Tibial artery (tissue), 4 donors: Measurements from ENCODE around the gene GALR3.
A peak's percentile ranks its signal among the peaks of the same experiment; 100 is the strongest.

Experiments used
- DNase-seq, 2 donors: peaks; one replicate each; pipeline ENCODE4 v3.0.0-alpha.2; 2019
- H3K27ac ChIP-seq, 2 donors: fragments of 200-600 bp; sonication (generic) in 1 of 2; 1 replicate in 1 of 2; 2 replicates in 1 of 2; pipeline ENCODE4 v1.5.1; 2018 to 2019; ENCODE audit warnings: mild to moderate bottlenecking in 1 of 2
- H3K27me3 ChIP-seq, 2 donors: fragments of 200-600 bp; sonication (generic) in 1 of 2; one replicate each; pipeline versions ENCODE4 v1.5.1 to v1.6.0; 2016 to 2019
- H3K36me3 ChIP-seq, 3 donors: fragments of 200-600 bp; sonication (generic) in 2 of 3; one replicate each; pipeline ENCODE4 v1.5.1; 2016 to 2019; ENCODE audit warnings: mild to moderate bottlenecking in 2 of 3
- H3K4me1 ChIP-seq, 4 donors: fragments of 200-600 bp; sonication (generic) in 2 of 4; 1 replicate in 3 of 4; 2 replicates in 1 of 4; pipeline ENCODE4 v1.5.1; 2016 to 2019
- H3K4me3 ChIP-seq, 2 donors: fragments of 200-600 bp; sonication (generic) in 1 of 2; 1 replicate in 1 of 2; 2 replicates in 1 of 2; pipeline ENCODE4 v1.5.1; 2018 to 2019; ENCODE audit warnings: mild to moderate bottlenecking in 2 of 2
- H3K9me3 ChIP-seq, 3 donors: fragments of 200-600 bp; sonication (generic) in 1 of 3; one replicate each; pipeline ENCODE4 v1.5.1; 2016 to 2019
- CTCF ChIP-seq, 2 experiments: fragments of 200-600 bp in 1 of 2; fragments of 450-650 bp in 1 of 2; IDR thresholded peaks; one replicate each; pipeline ENCODE4 v1.5.1; 2017 to 2019; ENCODE audit warnings: antibody characterized with exemption in 2 of 2, mild to moderate bottlenecking in 1 of 2, moderate library complexity in 1 of 2
- intact Hi-C: fragments of 100-400 bp; cut with DNase I; formaldehyde crosslinking; loops from one replicate; pipeline ENCODE4 v1.15.0; 2023; ENCODE audit warnings: low total_unique reads

The GALR3 gene

GRCh38 chr22:37811867-37812266, 11.3 kb upstream of the GALR3 start:
- no peak overlapping the region for H3K27ac ChIP-seq
- peaks cover 0 to 25% (median 16%) of the 10 kb centered on the region in 4 donors for H3K4me1 ChIP-seq
- H3K9me3 ChIP-seq: no peaks in the 10 kb centered on the region
- intact Hi-C loops: no loop called here
- no peak overlapping the region for H3K4me3 ChIP-seq
- no peak for TF ChIP-seq CTCF (IDR thresholded peaks at IDR 0.05)
- no peaks in the 10 kb centered on the region for H3K27me3 ChIP-seq
- no peak for DNase-seq
- H3K36me3 ChIP-seq: peaks cover 0 to 35% (median 0%) of the 10 kb centered on the region in 3 donors

- DNase-seq: no peak
- Histone ChIP-seq H3K4me1 (peaks cover 0 to 19% (median 15%) of the 10 kb centered on the region in 4 donors), H3K36me3 (peaks cover 0 to 35% (median 0%) of the 10 kb centered on the region in 3 donors), H3K9me3 (no peaks in the 10 kb centered on the region), H3K27ac (no peak overlapping the region), H3K27me3 (no peaks in the 10 kb centered on the region), H3K4me3 (no peak overlapping the region)
- TF ChIP-seq CTCF (IDR thresholded peaks at IDR 0.05): no peak
- intact Hi-C loops: no loop called here
Observed at GRCh38 chr22:37812869-37813678, 10.1 kb upstream of the GALR3 start.

- no peak for DNase-seq
- Histone ChIP-seq H3K9me3 (no peaks in the 10 kb centered on the region), H3K36me3 (peaks cover 0 to 35% (median 0%) of the 10 kb centered on the region in 3 donors), H3K27me3 (peaks cover 0 to 13% of the 10 kb centered on the region in 2 donors), H3K4me3 (no peak overlapping the region), H3K4me1 (peaks cover 0 to 19% (median 16%) of the 10 kb centered on the region in 4 donors), H3K27ac (no peak overlapping the region)
- intact Hi-C loops: loop anchor here (5.0 kb wide), 2 partner anchors 117 to 152 kb away; no protein-coding TSS in a partner anchor
- no peak for TF ChIP-seq CTCF (IDR thresholded peaks at IDR 0.05)
Observed at GRCh38 chr22:37815593-37815992, 7.6 kb upstream of the GALR3 start.

DNA sequence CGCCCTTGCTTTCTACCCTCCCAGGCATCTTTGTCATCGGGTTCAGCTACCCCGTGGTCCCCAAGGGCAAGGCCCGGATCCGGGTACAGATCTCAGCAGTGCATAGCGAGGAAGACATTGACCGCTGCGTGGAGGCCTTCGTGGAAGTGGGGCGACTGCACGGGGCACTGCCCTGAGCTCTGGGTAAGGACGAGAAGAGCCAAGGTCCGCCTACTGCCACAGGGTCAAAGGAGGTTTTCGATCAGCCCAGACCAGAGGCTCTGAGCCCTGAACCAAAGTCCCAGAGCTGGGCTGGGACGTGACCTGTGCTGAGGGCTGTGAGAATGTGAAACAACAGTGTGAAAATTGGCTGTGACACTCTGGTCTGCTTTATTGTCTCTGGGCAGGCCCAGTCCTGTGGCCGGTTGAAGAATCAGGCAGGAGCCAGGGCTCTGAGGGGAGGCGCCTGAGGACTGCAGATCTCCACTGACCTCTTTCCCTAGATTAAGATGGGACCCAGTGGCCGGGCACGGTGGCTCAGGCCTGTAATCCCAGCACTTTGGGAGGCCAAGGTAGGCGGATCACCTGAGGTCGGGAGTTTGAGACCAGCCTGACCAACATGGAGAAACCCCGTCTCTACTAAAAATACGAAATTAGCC, 6.5 kb upstream of the GALR3 start:
- H3K4me3 ChIP-seq: no peak overlapping the region
- no peak for DNase-seq
- no peak for TF ChIP-seq CTCF (IDR thresholded peaks at IDR 0.05)
- peaks cover 0 to 35% (median 0%) of the 10 kb centered on the region in 3 donors for H3K36me3 ChIP-seq
- peaks cover 0 to 19% (median 16%) of the 10 kb centered on the region in 4 donors for H3K4me1 ChIP-seq
- intact Hi-C loops: loop anchor here (2.0 to 5.0 kb wide), 3 partner anchors 48 to 151 kb away; no protein-coding TSS in a partner anchor
- peaks cover 0 to 18% of the 10 kb centered on the region in 2 donors for H3K27me3 ChIP-seq
- no peaks in the 10 kb centered on the region for H3K9me3 ChIP-seq
- no peak overlapping the region for H3K27ac ChIP-seq

DNA sequence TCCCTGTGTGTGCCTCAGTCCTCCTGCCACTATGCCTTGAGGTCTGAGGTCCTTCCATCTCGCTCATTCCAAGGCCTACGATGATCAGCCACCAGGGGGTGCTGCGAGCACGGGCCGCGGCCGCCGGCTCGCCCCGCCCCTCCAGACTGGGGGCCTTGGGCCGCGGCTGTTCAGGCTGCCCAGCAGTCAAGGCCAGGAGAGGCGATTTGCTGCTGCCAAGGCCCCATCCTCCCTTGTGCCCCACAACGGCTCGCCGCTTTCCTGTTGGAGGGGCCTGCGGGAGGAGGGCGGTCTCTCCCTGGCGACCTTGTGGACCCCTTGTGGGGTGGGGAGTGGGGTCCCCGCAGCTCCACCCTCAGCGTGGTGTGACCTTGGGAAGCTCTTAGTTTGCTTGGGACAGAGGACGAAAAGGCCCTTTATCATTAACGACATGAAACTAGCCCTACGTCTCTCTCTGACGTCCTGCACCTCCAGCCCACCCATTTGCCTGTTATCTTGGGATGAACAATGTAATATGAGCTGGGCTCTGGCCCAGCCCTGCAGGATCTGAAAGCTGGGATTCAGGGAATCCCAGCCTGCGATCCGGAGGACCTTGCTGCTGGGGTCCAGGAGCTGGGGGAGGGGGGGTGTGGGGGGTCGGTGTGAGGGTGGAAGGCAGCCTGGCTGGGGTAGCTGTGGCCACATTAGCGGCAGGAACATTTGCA, 5.3 kb upstream of the GALR3 start:
- Histone ChIP-seq H3K9me3 (no peaks in the 10 kb centered on the region), H3K36me3 (peaks cover 0 to 35% (median 0%) of the 10 kb centered on the region in 3 donors), H3K4me3 (peak overlapping the region; percentile 40 to 51), H3K4me1 (peaks cover 0 to 19% (median 16%) of the 10 kb centered on the region in 4 donors), H3K27ac (peak overlapping the region in 1 of 2 donors; percentile 31), H3K27me3 (peaks cover 0 to 25% of the 10 kb centered on the region in 2 donors)
- TF ChIP-seq CTCF (IDR thresholded peaks at IDR 0.05): peak; percentile 96 to 97
- intact Hi-C loops: loop anchor here (2.0 to 5.0 kb wide), 3 partner anchors 47 to 149 kb away; no protein-coding TSS in a partner anchor
- peak; percentile 82 to 90 for DNase-seq
